Stimulated activated CD4-positive, alpha-beta T cell treated with anti-CD3 and anti-CD28 coated beads, Interleukin-4, amount 100 ng/mL, for 24 hours (primary cell): Measurements from ENCODE around the gene UBE2N.
"Not testable (repeated sequence)": the region's sequence is repeated elsewhere in the genome, so short reads cannot be mapped to it uniquely, and the experiment has no call there.

ENCODE experiments used
- DNase-seq: peaks from one replicate; pipeline ENCODE4 v3.0.0-alpha.2; 2020

Gene UBE2N

DNA sequence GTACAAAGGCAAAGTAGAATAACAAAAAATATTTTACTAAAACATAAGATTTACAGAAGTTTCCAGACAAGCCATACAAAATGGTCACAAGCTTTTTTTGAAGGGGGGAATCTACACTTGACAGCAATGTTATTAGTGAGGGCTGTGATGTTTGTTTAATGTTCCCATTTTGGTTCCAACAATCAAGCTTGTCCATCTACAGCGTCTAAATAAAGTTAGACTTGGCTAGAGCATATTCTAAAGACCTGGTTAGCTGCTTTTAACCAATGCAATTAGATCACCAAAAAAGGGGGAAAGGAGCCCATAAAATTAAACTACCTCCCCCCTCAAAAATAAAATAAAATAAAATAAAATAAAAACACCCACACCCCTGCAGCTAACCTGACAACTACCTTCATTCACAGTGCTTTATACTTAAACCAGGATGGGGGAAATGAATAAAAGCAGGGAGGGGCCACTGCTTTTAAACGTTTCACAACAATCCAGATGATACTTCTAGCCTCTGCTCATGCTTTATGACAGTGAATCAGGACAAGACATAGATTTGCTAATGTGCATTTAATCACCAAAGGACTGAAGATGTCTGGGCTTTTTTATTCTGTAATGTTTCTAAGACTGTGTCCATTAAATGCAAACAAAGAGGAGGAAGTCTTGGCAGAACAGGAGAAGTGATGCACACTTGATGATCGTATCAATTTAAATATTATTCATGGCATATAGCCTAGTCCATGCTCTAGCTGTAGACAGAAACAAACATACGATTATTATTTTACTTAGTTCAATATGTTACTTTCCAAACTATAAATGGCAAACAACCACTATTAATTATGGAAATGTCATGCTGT, 32.2 kb downstream of the UBE2N start:
- DNase-seq: not testable (repeated sequence)

GRCh38 chr12:93408813-93409212, 32.9 kb downstream of the UBE2N start:
- DNase-seq: no peak

- no peak for DNase-seq
Measured at GRCh38 chr12:93407963-93408283, 33.8 kb downstream of the UBE2N start.

- DNase-seq: no peak
Measured at GRCh38 chr12:93407054-93407962, 34.4 kb downstream of the UBE2N start.

- DNase-seq: no peak
Measured at GRCh38 chr12:93404961-93405849, 36.5 kb downstream of the UBE2N start.

GRCh38 chr12:93403988-93404803, 37.6 kb downstream of the UBE2N start:
- no peak for DNase-seq

- peak; percentile 41 for DNase-seq
Measured at GRCh38 chr12:93402333-93403311, 39.1 kb downstream of the UBE2N start.

- DNase-seq: not testable (repeated sequence)
Measured at GRCh38 chr12:93399183-93399863, 42.4 kb downstream of the UBE2N start.

DNA sequence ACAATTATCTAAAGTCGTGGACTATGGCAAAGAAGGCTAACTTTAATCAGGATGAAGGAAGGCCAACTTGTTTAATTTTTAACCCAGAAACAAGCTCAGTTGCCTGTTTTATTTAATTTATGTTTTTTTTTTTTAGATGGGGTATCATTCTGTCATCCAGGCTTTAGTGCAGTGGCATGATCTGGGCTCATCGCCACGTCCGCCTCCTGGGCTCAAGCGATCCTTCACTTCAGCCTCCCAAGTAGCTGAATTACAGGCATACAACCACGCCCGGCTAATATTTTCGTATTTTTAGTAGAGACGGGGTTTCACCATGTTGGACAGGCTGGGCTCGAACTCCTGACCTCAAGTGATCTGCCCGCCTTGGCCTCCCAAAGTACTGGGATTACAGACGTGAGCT, 44.3 kb downstream of the UBE2N start:
- DNase-seq: no peak

GRCh38 chr12:93393425-93393824, 48.3 kb downstream of the UBE2N start:
- DNase-seq: no peak

GRCh38 chr12:93390549-93391297, 51.0 kb downstream of the UBE2N start:
- no peak for DNase-seq

- DNase-seq: no peak
Measured at GRCh38 chr12:93390031-93390430, 51.7 kb downstream of the UBE2N start.

GRCh38 chr12:93387780-93388179, 54.0 kb downstream of the UBE2N start:
- DNase-seq: peak; percentile 79

- DNase-seq: not testable (repeated sequence)
Measured at GRCh38 chr12:93381976-93382437, 59.7 kb downstream of the UBE2N start.

- DNase-seq: no peak
Measured at GRCh38 chr12:93381161-93381975, 60.4 kb downstream of the UBE2N start.

- no peak for DNase-seq
Measured at GRCh38 chr12:93380480-93381121, 61.1 kb downstream of the UBE2N start.

- DNase-seq: no peak
Measured at GRCh38 chr12:93379981-93380361, 61.8 kb downstream of the UBE2N start.
